SH-SY5Y (cell line): Measurements from ENCODE around the gene ARID3A.

Experiments used
- GATA2 ChIP-seq: IDR thresholded peaks from 2 replicates; pipeline ENCODE4 v1.6.1; 2011; ENCODE audit warnings: mild to moderate bottlenecking, low read depth, low read length
- GATA3 ChIP-seq: IDR thresholded peaks from 2 replicates; pipeline ENCODE4 v1.6.1; 2011; ENCODE audit warnings: low read depth, mild to moderate bottlenecking, low read length, moderate library complexity

DNA sequence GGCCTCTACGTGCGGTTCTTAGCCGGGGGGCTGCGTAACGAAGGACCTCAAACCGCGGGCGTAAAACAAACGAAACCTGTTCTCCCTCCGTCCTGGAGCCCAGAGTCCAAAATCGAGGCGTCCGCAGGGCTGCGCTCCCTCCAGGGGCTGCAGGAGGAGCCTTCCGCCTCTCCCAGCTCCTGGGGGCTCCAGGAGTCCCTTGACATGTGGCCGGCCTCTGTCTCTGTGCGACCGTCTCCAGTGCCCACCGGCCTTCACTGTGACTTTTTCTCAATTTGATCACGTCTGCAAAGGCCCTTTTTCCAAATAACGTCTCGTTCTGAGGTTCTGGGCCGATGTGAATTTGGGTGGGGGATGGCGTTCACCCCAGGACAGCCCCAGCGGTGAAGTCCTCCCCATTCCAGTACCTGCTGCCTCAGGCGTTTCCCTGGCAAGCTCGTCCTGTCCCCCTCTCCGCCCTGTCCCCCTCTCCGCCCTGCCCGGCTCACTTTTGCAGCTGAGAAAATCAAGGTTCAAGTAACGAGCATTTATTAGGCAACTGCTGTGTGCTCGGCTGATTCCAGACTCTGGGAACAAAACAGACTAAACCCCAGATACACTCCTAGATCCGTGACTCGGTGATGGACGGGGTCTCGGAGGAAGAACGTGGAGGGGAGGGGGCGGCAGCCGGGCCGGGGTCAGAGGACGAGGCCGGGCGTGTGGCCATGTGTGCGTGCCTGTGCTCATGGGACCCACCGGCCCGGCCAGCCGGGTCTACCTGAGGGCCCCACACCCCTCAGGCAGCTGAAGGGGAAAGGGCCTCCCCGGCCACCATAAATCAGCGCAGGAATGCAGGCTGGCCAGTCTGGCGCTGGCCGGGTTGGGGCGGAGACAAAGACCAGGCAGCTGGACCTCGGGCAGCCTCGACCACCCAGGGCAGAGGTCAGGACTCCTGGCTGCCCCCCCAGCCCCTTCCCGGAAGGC is 30.2 kb downstream of the ARID3A start:
- TF ChIP-seq GATA3 (no peak), GATA2 (no peak)
